HUES64 (cell line): Measurements from ENCODE around the gene FAT2. TPM values are rescaled to one million over a fixed set of nuclear protein-coding genes. Genes with fewer than 3 reads are reported as not detected.

ENCODE experiments used
- H3K27ac ChIP-seq: 2 replicates; pipeline ENCODE4 v1.7.0; 2013; ENCODE audit warnings: low read depth, low read length, inconsistent platforms
- H3K27me3 ChIP-seq: 2 replicates; pipeline ENCODE4 v1.6.1; 2013; ENCODE audit warnings: mild to moderate bottlenecking, low read length; ENCODE audit not compliant: insufficient read depth
- H3K36me3 ChIP-seq: 2 replicates; pipeline ENCODE4 v1.6.1; 2013; ENCODE audit warnings: mild to moderate bottlenecking, low read length; ENCODE audit not compliant: insufficient read depth
- H3K4me1 ChIP-seq: 2 replicates; pipeline ENCODE4 v1.6.1; 2013; ENCODE audit warnings: mild to moderate bottlenecking, low read length, moderate library complexity; ENCODE audit not compliant: insufficient read depth
- H3K4me3 ChIP-seq: 2 replicates; pipeline ENCODE4 v1.5.1; 2013; ENCODE audit warnings: mild to moderate bottlenecking, low read length, moderate library complexity
- H3K9ac ChIP-seq: 2 replicates; pipeline ENCODE4 v1.6.1; 2013; ENCODE audit warnings: mild to moderate bottlenecking, low read depth, low read length
- H3K9me3 ChIP-seq: 2 replicates; pipeline ENCODE4 v1.6.1; 2013; ENCODE audit warnings: low read depth, low read length; ENCODE audit not compliant: insufficient read depth
- WGBS: fragments of 150-250, 120-280 bp; methylation state at CpG from one replicate; pipeline ENCODE4 v1.1.7; 2013; ENCODE audit warnings: missing lambda C conversion rate; 5-methylcytosine and 5-hydroxymethylcytosine counted together
- polyA plus RNA-seq, 2 experiments: library from polyadenylated mRNA; stranded (reverse); fragments of 50-300 nt; gene quantifications; one replicate each; pipeline ENCODE4 v1.2.3, GENCODE V29; 2013

FAT2 gene, protein sequence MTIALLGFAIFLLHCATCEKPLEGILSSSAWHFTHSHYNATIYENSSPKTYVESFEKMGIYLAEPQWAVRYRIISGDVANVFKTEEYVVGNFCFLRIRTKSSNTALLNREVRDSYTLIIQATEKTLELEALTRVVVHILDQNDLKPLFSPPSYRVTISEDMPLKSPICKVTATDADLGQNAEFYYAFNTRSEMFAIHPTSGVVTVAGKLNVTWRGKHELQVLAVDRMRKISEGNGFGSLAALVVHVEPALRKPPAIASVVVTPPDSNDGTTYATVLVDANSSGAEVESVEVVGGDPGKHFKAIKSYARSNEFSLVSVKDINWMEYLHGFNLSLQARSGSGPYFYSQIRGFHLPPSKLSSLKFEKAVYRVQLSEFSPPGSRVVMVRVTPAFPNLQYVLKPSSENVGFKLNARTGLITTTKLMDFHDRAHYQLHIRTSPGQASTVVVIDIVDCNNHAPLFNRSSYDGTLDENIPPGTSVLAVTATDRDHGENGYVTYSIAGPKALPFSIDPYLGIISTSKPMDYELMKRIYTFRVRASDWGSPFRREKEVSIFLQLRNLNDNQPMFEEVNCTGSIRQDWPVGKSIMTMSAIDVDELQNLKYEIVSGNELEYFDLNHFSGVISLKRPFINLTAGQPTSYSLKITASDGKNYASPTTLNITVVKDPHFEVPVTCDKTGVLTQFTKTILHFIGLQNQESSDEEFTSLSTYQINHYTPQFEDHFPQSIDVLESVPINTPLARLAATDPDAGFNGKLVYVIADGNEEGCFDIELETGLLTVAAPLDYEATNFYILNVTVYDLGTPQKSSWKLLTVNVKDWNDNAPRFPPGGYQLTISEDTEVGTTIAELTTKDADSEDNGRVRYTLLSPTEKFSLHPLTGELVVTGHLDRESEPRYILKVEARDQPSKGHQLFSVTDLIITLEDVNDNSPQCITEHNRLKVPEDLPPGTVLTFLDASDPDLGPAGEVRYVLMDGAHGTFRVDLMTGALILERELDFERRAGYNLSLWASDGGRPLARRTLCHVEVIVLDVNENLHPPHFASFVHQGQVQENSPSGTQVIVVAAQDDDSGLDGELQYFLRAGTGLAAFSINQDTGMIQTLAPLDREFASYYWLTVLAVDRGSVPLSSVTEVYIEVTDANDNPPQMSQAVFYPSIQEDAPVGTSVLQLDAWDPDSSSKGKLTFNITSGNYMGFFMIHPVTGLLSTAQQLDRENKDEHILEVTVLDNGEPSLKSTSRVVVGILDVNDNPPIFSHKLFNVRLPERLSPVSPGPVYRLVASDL (N-terminal part only)
- polyA plus RNA-seq (2013, experiment 1 of 2) = 0.15 TPM
- 0.25 TPM for polyA plus RNA-seq (2013, experiment 2 of 2)

DNA sequence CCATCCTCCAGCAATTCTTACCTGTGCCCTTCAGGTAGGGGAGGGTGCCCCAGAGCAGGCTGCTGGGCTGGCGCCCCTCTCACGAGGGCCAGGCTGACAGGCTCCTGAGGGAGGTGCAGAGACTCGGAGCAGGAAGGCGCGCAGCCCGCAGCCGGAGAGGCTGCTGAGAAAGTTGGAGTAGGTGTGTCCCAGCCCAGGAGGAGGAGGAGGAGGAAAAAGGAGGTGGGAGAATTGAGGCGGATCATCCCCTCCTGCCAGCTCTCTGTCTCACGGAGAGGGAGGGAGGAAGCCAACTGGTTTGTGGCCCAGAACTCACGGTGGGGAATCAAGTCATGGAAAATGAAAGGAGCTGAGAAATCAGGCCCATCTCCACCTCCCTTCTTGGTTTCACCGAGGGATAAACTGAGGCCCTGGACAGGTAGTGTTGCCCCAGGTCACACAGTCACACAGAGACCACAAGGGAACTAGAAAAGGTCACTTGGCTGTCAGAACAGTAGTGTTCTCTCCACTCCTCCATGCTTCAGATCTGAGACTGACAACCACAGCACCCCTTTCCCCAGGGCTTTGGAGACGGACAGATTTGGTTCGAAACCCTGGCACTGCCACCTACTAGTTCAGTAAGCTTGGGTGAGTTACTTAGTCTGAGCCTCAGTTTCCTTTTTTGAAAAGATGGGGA lies at the start of gene FAT2:
Gene FAT2, minus strand, starts transcription at position 188 of the 676 bp plus-strand sequence. CDS start 22,400 bp downstream, outside the sequence.
- Histone ChIP-seq H3K27me3 (peaks cover 8% of the 10 kb centered on the region; the same call in 1 of the 2 replicates), H3K4me3 (no peak within 1 kb of the TSS), H3K4me1 (peaks cover 4% of the 10 kb centered on the region), H3K36me3 (no peaks in the 10 kb centered on the region), H3K9me3 (no peaks in the 10 kb centered on the region), H3K27ac (no peak within 1 kb of the TSS), H3K9ac (no peak within 1 kb of the TSS)
- WGBS = 35% methylated on average over 13 of the region's 13 CpGs

DNA sequence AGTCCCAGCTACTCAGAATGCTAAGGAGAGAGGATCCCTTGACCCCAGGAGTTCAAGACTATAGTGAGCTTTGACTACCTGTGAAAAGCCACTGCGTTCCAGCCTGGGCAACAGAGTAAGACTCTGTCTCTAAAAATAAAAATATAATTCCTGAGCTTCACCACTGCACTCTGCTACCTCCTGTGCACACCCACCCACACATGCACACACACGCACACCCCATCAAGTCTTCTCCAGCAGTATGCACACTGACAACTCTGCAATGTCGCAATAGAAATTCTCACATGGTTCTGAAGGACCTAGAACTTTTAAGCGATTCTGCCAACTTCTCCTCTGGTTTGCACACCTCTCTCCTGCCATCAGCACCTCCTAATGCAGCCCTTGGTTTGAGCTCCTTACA lies 47.5 kb upstream of the FAT2 start:
- no peaks in the 10 kb centered on the region for H3K9me3 ChIP-seq
- WGBS = 86% methylated on average over 4 of the region's 4 CpGs
- H3K36me3 ChIP-seq = no peaks in the 10 kb centered on the region
- H3K27ac ChIP-seq = no peak overlapping the region
- H3K9ac ChIP-seq = no peak overlapping the region
- H3K4me3 ChIP-seq = no peak overlapping the region
- H3K4me1 ChIP-seq = no peaks in the 10 kb centered on the region
- peaks cover 28% of the 10 kb centered on the region for H3K27me3 ChIP-seq

DNA sequence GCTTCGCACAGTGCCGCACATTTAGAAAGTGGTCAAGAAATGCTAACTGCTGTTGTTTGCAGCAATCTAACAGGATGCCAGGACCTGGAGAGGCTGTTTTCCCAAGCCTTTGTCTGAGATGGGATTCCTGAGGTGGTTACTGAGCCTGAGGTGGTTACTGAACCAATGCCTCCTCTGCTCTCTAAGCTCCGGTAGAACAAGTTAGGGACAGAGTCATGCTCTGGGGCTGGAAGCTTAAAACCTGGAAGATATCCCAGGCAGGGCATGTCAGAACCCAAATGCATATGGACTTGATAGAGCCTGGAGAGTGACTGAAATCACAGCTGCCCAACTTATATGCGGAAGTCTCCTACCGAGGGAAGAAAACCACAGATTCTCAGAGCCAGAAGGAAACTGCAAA lies 46.5 kb upstream of the FAT2 start:
- Histone ChIP-seq H3K4me3 (no peak overlapping the region), H3K27me3 (peaks cover 28% of the 10 kb centered on the region), H3K4me1 (no peaks in the 10 kb centered on the region), H3K27ac (no peak overlapping the region), H3K9me3 (no peaks in the 10 kb centered on the region), H3K9ac (no peak overlapping the region), H3K36me3 (no peaks in the 10 kb centered on the region)
- WGBS = 81% methylated on average over 5 of the region's 5 CpGs

DNA sequence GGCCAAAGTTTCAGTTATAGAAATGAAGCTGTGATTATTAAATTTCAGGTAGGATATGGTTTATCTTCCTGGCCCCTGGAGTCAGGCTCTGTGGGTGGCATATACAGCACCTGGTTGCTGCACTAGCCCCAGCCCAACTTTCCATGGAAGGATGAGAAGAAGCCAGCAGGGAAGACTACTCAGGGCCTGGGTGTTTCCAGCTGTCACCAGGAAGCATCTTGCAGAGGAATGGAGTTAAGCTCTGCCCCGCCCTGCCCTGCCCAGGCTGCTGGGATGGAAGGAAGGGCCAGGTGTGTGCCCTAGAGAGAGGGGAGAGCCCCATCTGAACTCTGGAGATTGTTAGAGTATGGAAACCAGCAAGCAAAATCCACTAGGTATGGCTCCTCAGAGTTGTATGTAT lies 42.8 kb upstream of the FAT2 start:
- 88% methylated on average over 1 of the region's 1 CpG for WGBS
- Histone ChIP-seq H3K27ac (no peak overlapping the region), H3K9ac (no peak overlapping the region), H3K4me3 (no peak overlapping the region), H3K4me1 (no peaks in the 10 kb centered on the region), H3K27me3 (peaks cover 23% of the 10 kb centered on the region), H3K9me3 (no peaks in the 10 kb centered on the region), H3K36me3 (no peaks in the 10 kb centered on the region)

DNA sequence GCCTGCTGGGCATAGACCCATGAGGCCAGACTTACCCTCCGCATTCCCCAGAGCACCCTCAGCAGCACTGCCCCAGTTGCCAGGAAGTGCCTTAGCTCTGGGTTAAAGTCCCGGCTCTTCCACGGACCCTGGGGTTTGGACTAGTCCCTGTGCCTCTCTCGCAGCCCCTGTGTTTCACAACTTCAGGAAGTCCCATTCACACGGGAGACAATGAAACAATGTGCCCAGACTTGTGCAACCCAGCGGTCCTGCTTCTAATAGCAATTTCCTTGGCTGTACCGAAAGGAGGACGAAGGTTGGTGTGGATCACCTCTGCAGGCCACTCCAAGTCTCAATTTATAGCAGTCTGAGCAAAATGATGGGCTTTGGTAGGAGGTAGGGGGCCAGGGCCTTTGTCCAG lies 41.8 kb upstream of the FAT2 start:
- H3K36me3 ChIP-seq = no peaks in the 10 kb centered on the region
- 92% methylated on average over 8 of the region's 8 CpGs for WGBS

DNA sequence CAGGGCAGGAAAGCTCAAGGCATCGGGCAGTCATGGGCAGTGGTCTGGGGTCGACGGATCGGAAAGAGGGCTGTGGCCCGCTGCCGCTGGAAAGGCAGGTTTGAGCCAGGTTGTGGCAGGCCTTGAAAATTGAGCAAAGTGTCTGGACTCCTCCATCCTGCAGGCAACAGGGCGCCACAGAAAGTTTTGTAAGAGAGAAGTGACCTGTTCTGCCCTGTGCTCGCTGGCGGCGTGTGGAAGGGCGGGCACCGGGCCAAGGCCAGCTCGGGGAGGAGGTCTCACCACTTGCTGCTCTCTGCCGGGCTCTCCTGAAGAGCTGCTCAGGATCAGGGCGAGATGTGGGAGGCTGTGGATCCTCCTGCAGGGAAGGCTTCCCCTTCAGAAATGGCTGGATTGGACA lies 41.4 kb upstream of the FAT2 start:
- 90% methylated on average over 15 of the region's 15 CpGs for WGBS

More for the DNA sequence above, 41.8 kb upstream of the FAT2 start:
- Histone ChIP-seq H3K9ac (no peak overlapping the region), H3K4me1 (no peaks in the 10 kb centered on the region), H3K4me3 (no peak overlapping the region), H3K9me3 (no peaks in the 10 kb centered on the region), H3K27me3 (peaks cover 15% of the 10 kb centered on the region; the same call in 1 of the 2 replicates), H3K27ac (no peak overlapping the region)

DNA sequence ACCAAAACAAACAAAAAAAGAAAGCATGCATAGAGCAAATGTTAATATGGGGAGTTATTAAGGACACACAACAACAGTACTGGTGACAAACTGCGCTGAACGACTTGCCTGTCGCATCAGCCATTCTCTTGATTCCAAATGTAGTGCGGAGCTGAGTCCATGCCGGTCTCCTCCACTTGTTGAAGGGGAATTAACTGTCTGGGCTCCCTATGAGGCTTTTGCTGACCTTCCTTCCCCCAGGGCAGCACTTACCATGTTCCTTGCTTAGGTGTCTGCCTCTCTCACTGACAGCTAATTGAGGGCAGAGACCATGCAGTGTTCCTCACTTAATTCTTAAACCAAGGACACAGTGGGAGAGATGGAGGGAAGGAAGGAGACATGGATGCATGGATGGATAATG lies 40.8 kb upstream of the FAT2 start:
- Histone ChIP-seq H3K4me3 (no peak overlapping the region), H3K4me1 (no peaks in the 10 kb centered on the region), H3K9me3 (no peaks in the 10 kb centered on the region), H3K27me3 (peaks cover 10% of the 10 kb centered on the region; the same call in 1 of the 2 replicates), H3K9ac (no peak overlapping the region), H3K36me3 (no peaks in the 10 kb centered on the region), H3K27ac (no peak overlapping the region)
- 90% methylated on average over 5 of the region's 5 CpGs for WGBS

More for the DNA sequence above, 41.4 kb upstream of the FAT2 start:
- no peaks in the 10 kb centered on the region for H3K9me3 ChIP-seq
- H3K9ac ChIP-seq = no peak overlapping the region
- H3K36me3 ChIP-seq = no peaks in the 10 kb centered on the region
- no peak overlapping the region for H3K4me3 ChIP-seq
- H3K27me3 ChIP-seq = peaks cover 11% of the 10 kb centered on the region; the same call in 1 of the 2 replicates
- no peaks in the 10 kb centered on the region for H3K4me1 ChIP-seq
- no peak overlapping the region for H3K27ac ChIP-seq

DNA sequence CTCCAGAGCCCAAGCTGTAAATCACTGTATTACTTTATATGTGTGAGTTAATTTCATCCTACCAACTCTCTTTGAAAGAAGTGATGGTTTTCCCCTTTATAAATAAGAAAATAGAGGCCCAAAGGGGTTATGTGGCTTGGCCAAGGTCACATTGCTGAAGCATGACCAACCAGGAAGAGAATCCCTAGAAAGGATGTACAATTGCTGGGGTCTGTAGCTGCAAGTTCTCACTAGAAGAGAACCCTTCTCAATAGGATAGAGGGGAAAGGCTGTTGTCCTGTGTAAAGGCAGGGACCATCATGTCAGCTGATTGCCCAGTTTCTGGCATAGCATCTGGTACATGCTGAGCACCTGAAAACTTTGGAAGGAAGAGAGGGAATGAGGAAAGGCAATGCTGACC lies 39.0 kb upstream of the FAT2 start:
- Histone ChIP-seq H3K27ac (no peak overlapping the region), H3K27me3 (no peaks in the 10 kb centered on the region), H3K4me1 (no peaks in the 10 kb centered on the region), H3K36me3 (no peaks in the 10 kb centered on the region), H3K9me3 (no peaks in the 10 kb centered on the region), H3K4me3 (no peak overlapping the region), H3K9ac (no peak overlapping the region)

DNA sequence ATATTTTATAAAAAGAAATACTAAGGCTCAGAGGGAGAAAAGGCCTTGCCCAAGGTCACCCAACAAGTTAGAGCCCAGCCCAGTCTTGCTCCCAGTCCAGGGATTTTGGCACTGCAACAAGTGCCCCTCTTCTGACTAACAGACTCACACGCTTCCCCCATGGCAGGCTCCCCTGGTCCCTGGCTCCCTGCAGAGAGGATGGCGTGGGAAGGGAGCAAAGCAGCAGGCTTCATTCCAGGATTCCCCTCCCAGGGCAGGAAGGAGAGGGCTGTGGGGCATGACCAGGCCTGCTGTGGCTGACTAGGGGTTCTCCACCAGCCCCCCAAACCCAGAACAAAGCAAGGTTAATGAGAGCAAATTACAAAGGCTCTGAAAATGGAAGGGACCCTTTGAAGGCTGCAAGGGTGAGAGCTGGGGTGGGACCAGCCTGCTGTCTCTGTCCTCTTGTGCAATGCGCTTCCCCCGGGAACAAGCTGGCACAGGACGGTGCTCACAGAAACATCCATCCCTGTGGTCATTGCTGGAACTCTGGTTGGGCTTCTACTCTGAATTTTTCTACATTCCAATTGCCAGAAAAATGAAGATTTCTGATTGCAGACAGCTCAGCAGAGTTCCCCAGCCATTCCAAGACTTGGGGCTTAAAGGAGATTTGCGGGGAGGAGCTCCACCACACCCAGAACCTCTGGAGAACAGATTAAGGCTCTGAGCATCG lies 37.1 kb upstream of the FAT2 start:
- Histone ChIP-seq H3K9ac (no peak overlapping the region), H3K27ac (no peak overlapping the region), H3K27me3 (no peaks in the 10 kb centered on the region), H3K36me3 (no peaks in the 10 kb centered on the region), H3K9me3 (no peaks in the 10 kb centered on the region), H3K4me1 (no peaks in the 10 kb centered on the region), H3K4me3 (no peak overlapping the region)
- WGBS = 83% methylated on average over 7 of the region's 7 CpGs

DNA sequence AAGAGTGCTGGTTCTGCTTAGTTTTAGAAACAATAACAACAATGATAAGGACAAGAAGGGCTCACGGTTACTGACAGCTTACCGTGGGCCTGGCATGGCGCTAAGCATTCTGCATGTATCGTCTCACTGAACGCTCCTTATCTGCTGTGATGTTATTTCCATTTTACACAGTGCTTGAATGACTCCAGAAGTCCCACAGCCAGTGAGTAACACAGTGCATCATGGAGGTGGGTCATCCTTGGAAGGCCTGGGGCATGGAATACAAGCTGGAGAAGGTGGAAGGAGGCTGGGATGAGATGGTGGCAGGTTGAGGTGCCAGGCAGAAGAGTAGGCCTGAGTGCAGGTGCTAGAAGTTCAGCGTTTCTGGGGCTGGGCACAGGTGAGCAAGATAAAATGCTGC lies 36.5 kb upstream of the FAT2 start:
- no peaks in the 10 kb centered on the region for H3K27me3 ChIP-seq
- no peak overlapping the region for H3K27ac ChIP-seq
- H3K36me3 ChIP-seq = no peaks in the 10 kb centered on the region
- no peak overlapping the region for H3K4me3 ChIP-seq
- H3K9ac ChIP-seq = no peak overlapping the region
- no peaks in the 10 kb centered on the region for H3K9me3 ChIP-seq
- WGBS = 95% methylated on average over 6 of the region's 6 CpGs
- H3K4me1 ChIP-seq = no peaks in the 10 kb centered on the region
